ENCODE data around the gene NOX4. TPM values are rescaled to one million over a fixed set of nuclear protein-coding genes. Genes with fewer than 3 reads are reported as not detected.

Gene NOX4
- total RNA-seq, 1 experiment from 2014 or later: 0.69 TPM

DNA sequence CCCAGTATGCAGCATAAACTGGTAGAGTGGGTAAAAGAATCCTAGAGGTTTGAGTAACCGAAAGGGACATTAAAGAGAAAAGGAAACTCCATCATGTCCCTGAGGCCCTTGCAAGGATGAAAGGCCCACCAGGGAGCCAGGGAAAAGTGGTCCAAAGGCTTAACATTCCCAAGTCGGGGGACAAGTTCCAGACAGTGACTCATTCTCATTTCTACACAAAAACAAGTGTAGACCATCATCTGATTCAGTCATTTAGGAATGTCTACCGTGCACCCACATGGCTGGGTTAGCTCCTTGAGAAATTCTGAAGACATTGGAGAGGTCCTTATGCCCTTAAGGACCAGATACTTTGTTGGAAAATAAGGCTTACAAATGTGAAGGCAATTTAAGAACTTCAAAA is 4.8 kb upstream of the NOX4 start:
- H3K36me3 ChIP-seq (replicated peaks; ENCODE audit: control insufficient read depth, insufficient read depth, low read length): no peaks in the 10 kb centered on the region
- DNase-seq: no peak
- no peak overlapping the region for H3K4me3 ChIP-seq (ENCODE audit: insufficient read depth, low read depth, low read length)
- no peaks in the 10 kb centered on the region for H3K27me3 ChIP-seq (ENCODE audit: control insufficient read depth, insufficient read depth, low read length)

DNA sequence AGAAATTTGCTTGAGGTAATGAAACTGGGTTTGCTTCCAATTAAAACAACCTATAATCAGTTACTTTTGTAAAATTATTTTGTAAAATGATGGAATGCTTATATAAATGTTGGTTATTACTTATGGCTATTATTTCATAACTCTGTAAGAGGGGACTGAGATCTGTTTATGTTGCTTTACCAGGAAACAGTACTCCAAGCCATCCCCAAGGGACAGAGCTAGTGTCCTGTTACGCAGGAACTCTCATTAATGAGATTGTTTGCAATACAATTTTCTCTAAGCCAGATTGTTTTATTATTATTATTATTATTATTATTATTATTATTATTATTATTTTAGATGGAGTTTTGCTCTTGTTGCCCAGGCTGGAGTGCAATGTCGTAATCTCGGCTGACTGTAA is 2.3 kb upstream of the NOX4 start:
- Histone ChIP-seq H3K27me3 (ENCODE audit: control insufficient read depth, insufficient read depth, low read length) (no peaks in the 10 kb centered on the region), H3K36me3 (replicated peaks; ENCODE audit: control insufficient read depth, insufficient read depth, low read length) (no peaks in the 10 kb centered on the region), H3K4me3 (ENCODE audit: insufficient read depth, low read depth, low read length) (no peak overlapping the region)
- no peak for DNase-seq

- no peak for DNase-seq
- H3K4me3 ChIP-seq (ENCODE audit: insufficient read depth, low read depth, low read length): peak overlapping the region; percentile 51
- no peaks in the 10 kb centered on the region for H3K27me3 ChIP-seq (ENCODE audit: control insufficient read depth, insufficient read depth, low read length)
- H3K36me3 ChIP-seq (replicated peaks; ENCODE audit: control insufficient read depth, insufficient read depth, low read length): no peaks in the 10 kb centered on the region
Measured at GRCh38 chr11:89490602-89490980, 584 bp downstream of the NOX4 start.

DNA sequence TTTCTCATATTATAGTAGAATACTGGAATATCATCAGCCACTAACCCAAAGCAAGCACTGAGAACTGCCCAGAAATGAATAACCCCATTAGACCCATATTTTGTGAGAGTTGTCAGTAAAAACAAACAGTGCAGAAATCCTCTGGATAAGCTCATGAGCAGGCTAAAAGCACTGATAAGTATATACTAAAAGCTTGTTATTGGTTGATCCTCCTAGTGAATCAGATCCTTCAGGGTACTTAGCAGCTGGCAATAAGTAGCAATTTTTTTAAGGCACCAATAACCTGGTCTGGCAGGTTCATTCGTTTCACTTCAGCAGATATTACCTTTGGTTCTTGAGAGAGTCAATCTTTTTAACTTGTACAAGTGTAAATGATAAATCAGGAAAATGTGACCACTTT is 1.2 kb downstream of the NOX4 start:
- no peaks in the 10 kb centered on the region for H3K27me3 ChIP-seq (ENCODE audit: control insufficient read depth, insufficient read depth, low read length)
- no peaks in the 10 kb centered on the region for H3K36me3 ChIP-seq (replicated peaks; ENCODE audit: control insufficient read depth, insufficient read depth, low read length)
- DNase-seq: no peak
- no peak overlapping the region for H3K4me3 ChIP-seq (ENCODE audit: insufficient read depth, low read depth, low read length)

DNA sequence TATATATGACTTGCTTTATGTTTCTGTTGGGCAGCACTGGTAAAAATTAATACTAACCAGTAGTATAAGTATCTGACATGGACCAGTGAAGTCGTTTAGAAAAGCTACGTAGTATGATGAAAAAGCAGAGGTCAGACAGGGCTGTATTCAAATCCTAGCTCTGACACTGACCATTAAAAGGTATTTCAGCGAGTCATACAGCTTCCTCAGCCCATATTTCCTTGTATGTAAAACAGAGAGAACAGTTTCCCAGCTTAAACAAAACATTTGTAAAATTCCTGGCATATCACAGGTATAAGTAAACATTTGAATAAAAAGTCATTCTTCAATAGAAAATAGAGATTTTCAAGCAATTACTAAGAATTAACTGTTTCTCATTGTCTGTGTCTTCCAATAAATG is 4.2 kb downstream of the NOX4 start:
- Histone ChIP-seq H3K36me3 (replicated peaks; ENCODE audit: control insufficient read depth, insufficient read depth, low read length) (no peaks in the 10 kb centered on the region; the same call in 1 of the 2 replicates), H3K4me3 (ENCODE audit: insufficient read depth, low read depth, low read length) (no peak overlapping the region), H3K27me3 (ENCODE audit: control insufficient read depth, insufficient read depth, low read length) (no peaks in the 10 kb centered on the region)
- no peak for DNase-seq

DNA sequence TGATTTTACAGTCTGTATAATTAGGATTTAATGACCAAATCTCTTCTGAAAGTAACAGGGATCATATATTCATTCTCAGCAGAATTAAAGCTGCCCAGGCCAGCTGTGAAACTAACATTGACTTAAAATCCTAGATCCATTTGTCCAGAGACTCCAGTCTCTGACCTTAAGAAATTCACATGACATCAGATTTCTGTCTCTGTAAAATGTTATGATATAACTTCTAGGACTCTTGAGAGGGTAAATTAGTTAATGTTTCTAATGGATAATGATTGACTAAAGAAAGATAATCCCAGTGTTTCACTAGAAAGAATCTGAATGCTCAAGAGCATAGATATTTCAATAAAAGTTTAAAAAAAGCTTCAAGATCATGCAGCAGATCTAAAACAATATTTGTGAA is 6.3 kb downstream of the NOX4 start:
- no peak for DNase-seq
- H3K36me3 ChIP-seq (replicated peaks; ENCODE audit: control insufficient read depth, insufficient read depth, low read length): no peaks in the 10 kb centered on the region; the same call in 1 of the 2 replicates
- no peaks in the 10 kb centered on the region for H3K27me3 ChIP-seq (ENCODE audit: control insufficient read depth, insufficient read depth, low read length)
- no peak overlapping the region for H3K4me3 ChIP-seq (ENCODE audit: insufficient read depth, low read depth, low read length)

DNA sequence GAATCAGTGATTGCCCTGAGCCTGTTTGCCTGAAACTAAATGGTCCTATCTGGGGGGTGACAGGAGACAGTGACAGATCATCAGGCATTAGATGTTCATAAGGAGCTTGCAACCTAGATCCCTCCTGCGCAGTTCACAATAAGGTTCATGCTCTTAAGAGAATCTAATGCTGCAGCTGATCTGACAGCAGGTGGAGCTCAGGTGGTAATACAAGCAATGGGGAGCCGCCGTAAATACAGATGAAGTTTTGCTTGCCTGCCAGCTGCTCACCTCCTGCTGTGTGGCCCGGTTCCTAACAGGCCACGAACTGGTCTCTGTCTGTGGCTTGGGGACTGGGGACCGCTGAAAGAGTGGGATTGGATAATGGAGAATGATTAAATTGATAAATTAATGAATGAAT is 14.0 kb downstream of the NOX4 start:
- no peak for DNase-seq
- no peaks in the 10 kb centered on the region for H3K36me3 ChIP-seq (replicated peaks; ENCODE audit: control insufficient read depth, insufficient read depth, low read length)

DNA sequence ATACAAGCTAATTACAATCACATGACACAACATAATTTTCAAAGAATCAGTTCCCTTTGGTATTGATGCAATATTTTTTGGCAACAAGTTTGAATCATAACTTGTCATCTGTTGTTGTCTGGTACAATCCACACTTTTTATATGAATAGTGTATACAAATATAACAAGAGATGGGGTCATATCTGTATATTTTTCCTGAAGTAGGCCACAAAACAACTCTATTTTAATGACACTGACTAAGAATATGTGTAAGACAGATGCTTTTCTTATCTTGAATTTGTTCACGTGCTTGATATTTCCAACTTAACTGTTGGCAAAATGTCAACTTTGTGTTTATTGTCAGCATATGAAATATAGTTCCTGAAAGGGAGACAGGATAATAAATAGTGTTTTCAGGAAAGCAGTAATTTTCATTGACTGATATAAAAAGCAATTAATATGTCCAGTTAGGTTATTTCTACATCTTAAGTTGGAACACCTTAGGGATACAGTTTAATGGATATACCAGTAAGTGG is 27.9 kb downstream of the NOX4 start:
- DNase-seq: no peak
- Histone ChIP-seq H3K4me3 (ENCODE audit: insufficient read depth, low read depth, low read length) (no peak overlapping the region), H3K36me3 (replicated peaks; ENCODE audit: control insufficient read depth, insufficient read depth, low read length) (no peaks in the 10 kb centered on the region), H3K27me3 (ENCODE audit: control insufficient read depth, insufficient read depth, low read length) (no peaks in the 10 kb centered on the region)

More for the DNA sequence above, 14.0 kb downstream of the NOX4 start:
- H3K4me3 ChIP-seq (ENCODE audit: insufficient read depth, low read depth, low read length): no peak overlapping the region
- H3K27me3 ChIP-seq (ENCODE audit: control insufficient read depth, insufficient read depth, low read length): no peaks in the 10 kb centered on the region

- H3K4me3 ChIP-seq (ENCODE audit: insufficient read depth, low read depth, low read length): no peak overlapping the region
- no peaks in the 10 kb centered on the region for H3K27me3 ChIP-seq (ENCODE audit: control insufficient read depth, insufficient read depth, low read length)
- DNase-seq: no peak
- H3K36me3 ChIP-seq (replicated peaks; ENCODE audit: control insufficient read depth, insufficient read depth, low read length): no peaks in the 10 kb centered on the region
Measured at GRCh38 chr11:89458716-89459115, 32.5 kb downstream of the NOX4 start.

- Histone ChIP-seq H3K27me3 (ENCODE audit: control insufficient read depth, insufficient read depth, low read length) (no peaks in the 10 kb centered on the region), H3K4me3 (ENCODE audit: insufficient read depth, low read depth, low read length) (no peak overlapping the region), H3K36me3 (replicated peaks; ENCODE audit: control insufficient read depth, insufficient read depth, low read length) (no peaks in the 10 kb centered on the region)
- no peak for DNase-seq
Measured at GRCh38 chr11:89457190-89457589, 34.0 kb downstream of the NOX4 start.

DNA sequence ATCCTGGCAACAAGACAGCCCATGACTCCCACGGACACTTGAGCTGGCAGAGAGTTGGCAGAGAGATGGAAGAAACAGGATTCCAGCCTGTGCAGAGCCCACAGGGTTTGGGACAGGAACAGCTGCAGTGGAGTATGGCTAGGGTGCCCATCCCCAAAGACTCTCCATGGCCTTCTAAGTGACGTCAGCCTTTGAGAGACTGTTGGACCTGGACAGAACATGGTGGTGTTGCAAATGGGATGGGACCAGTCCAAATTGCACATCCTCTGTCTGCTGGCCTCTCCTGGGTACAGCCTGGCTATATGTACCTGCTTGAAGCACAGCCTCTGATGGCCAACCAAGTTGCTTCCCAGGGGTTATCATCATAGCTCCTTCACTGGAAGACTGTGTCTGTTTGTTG is 34.5 kb downstream of the NOX4 start:
- no peak for DNase-seq
- H3K36me3 ChIP-seq (replicated peaks; ENCODE audit: control insufficient read depth, insufficient read depth, low read length): no peaks in the 10 kb centered on the region
- H3K4me3 ChIP-seq (ENCODE audit: insufficient read depth, low read depth, low read length): no peak overlapping the region
- no peaks in the 10 kb centered on the region for H3K27me3 ChIP-seq (ENCODE audit: control insufficient read depth, insufficient read depth, low read length)

DNA sequence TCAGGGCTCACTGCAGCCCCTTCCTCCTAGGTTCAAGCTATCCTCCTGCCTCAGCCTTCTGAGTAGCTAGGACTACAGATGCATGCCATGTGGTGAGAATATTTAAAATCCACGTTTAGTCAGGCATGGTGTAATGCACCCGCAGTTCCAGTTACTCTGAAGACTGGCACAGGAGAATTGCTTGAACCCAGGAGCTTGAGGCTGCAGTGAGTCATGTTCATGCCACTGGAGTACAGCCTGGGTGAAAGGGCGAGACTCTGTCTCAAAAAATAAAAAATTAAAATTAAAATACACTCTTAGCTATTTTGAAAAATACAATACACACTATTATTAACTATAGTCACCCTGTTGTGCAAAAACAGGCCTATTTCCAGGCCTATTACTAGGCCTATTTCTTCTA is 38.4 kb downstream of the NOX4 start:
- no peaks in the 10 kb centered on the region for H3K27me3 ChIP-seq (ENCODE audit: control insufficient read depth, insufficient read depth, low read length)
- DNase-seq: no peak
- no peaks in the 10 kb centered on the region for H3K36me3 ChIP-seq (replicated peaks; ENCODE audit: control insufficient read depth, insufficient read depth, low read length)
- H3K4me3 ChIP-seq (ENCODE audit: insufficient read depth, low read depth, low read length): no peak overlapping the region

- DNase-seq: no peak
- Histone ChIP-seq H3K4me3 (ENCODE audit: insufficient read depth, low read depth, low read length) (no peak overlapping the region), H3K36me3 (replicated peaks; ENCODE audit: control insufficient read depth, insufficient read depth, low read length) (no peaks in the 10 kb centered on the region), H3K27me3 (ENCODE audit: control insufficient read depth, insufficient read depth, low read length) (no peaks in the 10 kb centered on the region)
Measured at GRCh38 chr11:89447845-89448244, 43.3 kb downstream of the NOX4 start.

DNA sequence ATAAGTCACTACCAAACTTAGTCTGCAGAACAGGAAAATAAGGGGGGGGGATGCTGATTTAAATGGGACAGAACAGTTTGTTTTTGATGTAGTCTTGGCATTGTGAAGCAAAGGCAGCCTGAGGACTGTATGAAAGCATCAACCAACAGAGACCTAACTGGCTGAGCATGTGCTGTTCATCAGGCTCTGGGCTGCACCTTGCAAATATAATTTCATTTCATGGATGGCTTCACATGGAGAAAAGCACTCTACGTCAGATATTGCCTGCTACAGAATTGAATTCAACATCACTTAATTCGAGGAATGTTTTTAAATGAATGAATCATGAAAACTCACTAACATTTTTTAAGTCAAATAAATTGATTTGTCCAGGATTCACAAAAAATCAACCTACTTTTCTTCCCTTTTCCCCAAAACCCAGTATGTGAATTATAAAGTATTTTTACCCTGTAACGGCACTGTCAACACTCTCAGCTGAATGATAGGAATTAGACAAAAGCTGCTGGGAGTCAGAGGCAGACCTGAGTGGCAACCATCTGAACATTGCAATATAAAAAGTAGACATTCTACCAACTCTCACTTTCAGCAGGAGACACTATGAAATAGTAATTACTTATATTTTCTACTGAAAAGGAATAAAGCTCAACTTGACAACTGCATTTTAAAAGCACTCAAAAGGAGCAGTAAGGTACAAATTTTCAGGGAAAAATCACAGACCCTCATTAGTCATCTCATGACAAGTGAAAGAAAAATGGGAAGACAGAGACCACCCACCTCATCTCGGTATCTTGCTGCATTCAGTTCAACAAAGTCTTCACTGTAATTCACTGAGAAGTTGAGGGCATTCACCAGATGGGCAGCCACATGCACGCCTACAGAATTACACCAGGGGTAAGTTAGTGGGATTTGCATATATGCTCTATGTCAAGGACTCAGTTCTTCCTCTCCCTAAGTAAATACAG is 47.5 kb downstream of the NOX4 start:
- no peaks in the 10 kb centered on the region for H3K36me3 ChIP-seq (replicated peaks; ENCODE audit: control insufficient read depth, insufficient read depth, low read length)
- no peaks in the 10 kb centered on the region for H3K27me3 ChIP-seq (ENCODE audit: control insufficient read depth, insufficient read depth, low read length)
- no peak overlapping the region for H3K4me3 ChIP-seq (ENCODE audit: insufficient read depth, low read depth, low read length)
- DNase-seq: no peak

- Histone ChIP-seq H3K4me3 (ENCODE audit: insufficient read depth, low read depth, low read length) (no peak overlapping the region), H3K36me3 (replicated peaks; ENCODE audit: control insufficient read depth, insufficient read depth, low read length) (no peaks in the 10 kb centered on the region), H3K27me3 (ENCODE audit: control insufficient read depth, insufficient read depth, low read length) (no peaks in the 10 kb centered on the region)
- no peak for DNase-seq
Measured at GRCh38 chr11:89442801-89443200, 48.4 kb downstream of the NOX4 start.

All from H7 (cell line).